ENCODE results near the gene SKIC2. TPM values are rescaled to one million over a fixed set of nuclear protein-coding genes. Genes with fewer than 3 reads are reported as not detected.

Gene SKIC2
- total and polyA plus RNA-seq, 2 of the 4 experiments (the other 2 are of a cell fraction), result 30.6 to 46.0 TPM

- peak within 1 kb of the TSS; percentile 93 for H4K5ac ChIP-seq (ENCODE audit: low read depth, low read length)
- H3K27me3 ChIP-seq (ENCODE audit: control insufficient read depth, insufficient read depth, low read length), result no peaks in the 10 kb centered on the region
- H2BK15ac ChIP-seq (ENCODE audit: low read depth, low read length), result peak within 1 kb of the TSS; percentile 53; the same call in 2 of the 3 replicates
- peak within 1 kb of the TSS; percentile 81 for H3K18ac ChIP-seq (ENCODE audit: low read depth, low read length)
- H2BK20ac ChIP-seq (ENCODE audit: low read depth, low read length), result peak within 1 kb of the TSS; percentile 70
- H4K8ac ChIP-seq (ENCODE audit: low read depth in 2 of 2, low read length in 2 of 2), result peak within 1 kb of the TSS; percentile 67 to 87
- peak within 1 kb of the TSS; percentile 86 for H2BK120ac ChIP-seq (ENCODE audit: low read depth, low read length)
- peak within 1 kb of the TSS; percentile 91 for H2AK5ac ChIP-seq (ENCODE audit: low read depth, low read length)
- peak; percentile 95 for ATAC-seq (ENCODE audit: low read depth)
- ChIA-PET POLR2A (ENCODE audit: unreplicated experiment) (interaction anchor here (0.9 kb wide), 1 partner anchor 47 kb away, joined by 3 read pairs; no protein-coding TSS in a partner anchor), CTCF (interaction anchor here (1.0 kb wide), 1 partner anchor 83 kb away, joined by 3 read pairs; the partner anchor contains the start of gene NEU1)
- no TSS peak for BruUV-seq (replicated peaks)
- H3K27ac ChIP-seq (ENCODE audit: insufficient read depth, low read length), result peak within 1 kb of the TSS; percentile 64
- H3K79me1 ChIP-seq (ENCODE audit: low read depth in 1 of 2, low read length in 2 of 2), result no peaks in the 10 kb centered on the region
- dilution Hi-C loops (cut with HindIII; ENCODE audit: low sequenced_read_pairs, unreplicated experiment), result no loop called here
- peak within 1 kb of the TSS; percentile 65 for H3K4me2 ChIP-seq (ENCODE audit: low read depth, low read length)
- peaks cover 12% of the 10 kb centered on the region for H3K9me1 ChIP-seq (ENCODE audit: insufficient read depth, low read length)
- H3K4ac ChIP-seq (ENCODE audit: low read depth, low read length), result peak within 1 kb of the TSS; percentile 89
- peak within 1 kb of the TSS; percentile 57 for H4K91ac ChIP-seq (ENCODE audit: insufficient read depth, low read depth, low read length)
- peak; percentile 86 for DNase-seq
- peak within 1 kb of the TSS; percentile 3; the same call in 1 of the 2 replicates for H3K4me3 ChIP-seq (ENCODE audit: insufficient read depth, low read depth, low read length)
- TF ChIP-seq POLR2A (IDR thresholded peaks at IDR 0.05; ENCODE audit: low read depth, low read length) (no peak), MXI1 (IDR thresholded peaks at IDR 0.05; ENCODE audit: borderline replicate concordance, low read depth, low read length) (0 out of 2 replicates have a peak, but pooled peaks have one; percentile 26), MAZ (IDR thresholded peaks at IDR 0.05; ENCODE audit: borderline replicate concordance, low read depth, low read length) (peak; percentile 32; the same call in 1 of the 2 replicates), SMC3 (IDR thresholded peaks at IDR 0.05; ENCODE audit: low read depth, low read length) (0 out of 2 replicates have a peak, but pooled peaks have one; percentile 2), CHD1 (IDR thresholded peaks at IDR 0.05; ENCODE audit: low read depth, low read length) (no peak), CEBPB (IDR thresholded peaks at IDR 0.05; ENCODE audit: low read depth, low read length) (peak; percentile 28; the same call in 1 of the 2 replicates)
- H2AFZ ChIP-seq (replicated peaks; ENCODE audit: low read length, poor library complexity), result peak within 1 kb of the TSS; percentile 94
- intact Hi-C loops (cut with micrococcal nuclease), result no loop called here
- H3K36me3 ChIP-seq (ENCODE audit: control insufficient read depth, insufficient read depth, low read length), result no peaks in the 10 kb centered on the region; the same call in 1 of the 2 replicates
- H4K20me1 ChIP-seq (ENCODE audit: insufficient read depth, low read length), result no peaks in the 10 kb centered on the region
- H3K14ac ChIP-seq (replicated peaks; ENCODE audit: low read depth, low read length), result peak within 1 kb of the TSS; percentile 72
- H3K9me3 ChIP-seq (ENCODE audit: control insufficient read depth, insufficient read depth, low read length), result no peaks in the 10 kb centered on the region
- in situ Hi-C loops (cut with MboI; ENCODE audit: low sequenced_read_pairs), result loop anchor here (5.0 to 10.0 kb wide), 2 partner anchors 33 to 261 kb away; partner anchors contain the start of gene LY6G5C
- peak within 1 kb of the TSS; percentile 46; the same call in 1 of the 2 replicates for H3K56ac ChIP-seq (ENCODE audit: extremely low read depth, insufficient read depth, low read length)
- no CpG with 5 or more reads among the region's 11 CpGs for WGBS, 2 experiments (ENCODE audit: extremely low coverage in 2 of 2, insufficient read length in 1 of 2)
- H3K4me1 ChIP-seq (ENCODE audit: control insufficient read depth, insufficient read depth, low read length), result peaks cover 22% of the 10 kb centered on the region
- peak within 1 kb of the TSS; percentile 65 for H2BK5ac ChIP-seq (ENCODE audit: low read depth, low read length, poor library complexity, severe bottlenecking)
- peak within 1 kb of the TSS; percentile 90 for H2AK9ac ChIP-seq (replicated peaks; ENCODE audit: low read depth, low read length, poor library complexity)
- peak within 1 kb of the TSS; percentile 83; the same call in 1 of the 2 replicates for H3K23ac ChIP-seq (ENCODE audit: low read depth, low read length)
- peak within 1 kb of the TSS; percentile 24; the same call in 1 of the 2 replicates for H3K9ac ChIP-seq (ENCODE audit: low read depth, low read length)
These were observed 13.2 kb upstream of the SKIC2 start, which contains the start of gene CFB for GRCh38 chr6:31945507-31946369. CFB (plus strand) TSS chr6:31946095; CDS start chr6:31946222, 127 bp downstream.
